ENCODE measurements around the gene HAL. TPM values are rescaled to one million over a fixed set of nuclear protein-coding genes. Genes with fewer than 3 reads are reported as not detected.
"Not testable (repeated sequence)": the region's sequence is repeated elsewhere in the genome, so short reads cannot be mapped to it uniquely, and the experiment has no call there.

HAL gene
- total RNA-seq, 1 experiment from 2014 or later: 1.8 TPM

DNA sequence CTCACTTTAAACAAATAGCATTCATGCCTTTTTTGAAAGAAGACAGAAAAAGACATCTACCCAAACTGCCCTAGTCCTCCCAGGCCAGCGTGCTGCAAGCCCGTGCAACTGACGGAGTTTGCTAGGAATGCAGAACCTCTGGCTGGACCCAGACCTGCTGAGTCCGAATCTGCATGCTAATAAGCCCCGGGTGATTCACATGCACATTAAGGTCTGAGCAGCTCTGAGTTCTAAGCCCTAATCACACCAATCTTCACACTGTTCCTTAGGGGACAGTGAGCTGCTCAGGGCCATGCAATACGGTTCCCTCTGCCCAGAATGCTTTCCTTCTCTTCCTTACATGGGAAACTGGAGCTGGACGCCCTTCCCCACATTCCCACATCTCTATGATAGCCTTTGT lies 25.2 kb downstream of the HAL start:
- Histone ChIP-seq H3K27me3 (ENCODE audit: insufficient read depth, low read length) (no peaks in the 10 kb centered on the region), H3K4me3 (replicated peaks in 1 of 2; ENCODE audit: low read depth in 1 of 2, low read length in 2 of 2) (no peak overlapping the region), H3K4me2 (ENCODE audit: low read length) (no peak overlapping the region), H3K9ac (ENCODE audit: low read length) (no peak overlapping the region), H3K9me3 (ENCODE audit: control insufficient read depth in 1 of 2, insufficient read depth in 1 of 2, low read depth in 1 of 2, low read length in 2 of 2) (no peaks in the 10 kb centered on the region), H4K20me1 (ENCODE audit: insufficient read depth) (no peaks in the 10 kb centered on the region), H3K36me3 (ENCODE audit: control insufficient read depth in 1 of 2, insufficient read depth in 2 of 2, low read length in 2 of 2) (0 out of 4 replicates have a peak, but pooled peaks cover 0 to 2% of the 10 kb centered on the region in 2 experiments), H3K27ac (ENCODE audit: low read depth, low read length) (no peak overlapping the region), H3K79me2 (ENCODE audit: insufficient read depth, low read length) (no peaks in the 10 kb centered on the region), H2AFZ (ENCODE audit: low read depth, low read length, poor library complexity, severe bottlenecking) (no peak overlapping the region), H3K9me2 (ENCODE audit: insufficient read depth) (no peaks in the 10 kb centered on the region), H3K4me1 (ENCODE audit: control insufficient read depth in 1 of 2, insufficient read depth in 2 of 2, low read length in 2 of 2) (no peaks in the 10 kb centered on the region)
- intact Hi-C loops (cut with micrococcal nuclease): no loop called here
- ChIA-PET CTCF (no interaction called here), POLR2A (no interaction called here), RAD21 (ENCODE audit: low non-redundant PET in 1 of 2, low total read pairs in 2 of 2, uncharacterized antibody in 2 of 2, unreplicated experiment in 2 of 2) (interaction anchor here in 1 of 2 experiments (0.7 kb wide), 1 partner anchor 97 kb away, joined by 3 read pairs; no protein-coding TSS in a partner anchor)
- TF ChIP-seq, protein P1, sequence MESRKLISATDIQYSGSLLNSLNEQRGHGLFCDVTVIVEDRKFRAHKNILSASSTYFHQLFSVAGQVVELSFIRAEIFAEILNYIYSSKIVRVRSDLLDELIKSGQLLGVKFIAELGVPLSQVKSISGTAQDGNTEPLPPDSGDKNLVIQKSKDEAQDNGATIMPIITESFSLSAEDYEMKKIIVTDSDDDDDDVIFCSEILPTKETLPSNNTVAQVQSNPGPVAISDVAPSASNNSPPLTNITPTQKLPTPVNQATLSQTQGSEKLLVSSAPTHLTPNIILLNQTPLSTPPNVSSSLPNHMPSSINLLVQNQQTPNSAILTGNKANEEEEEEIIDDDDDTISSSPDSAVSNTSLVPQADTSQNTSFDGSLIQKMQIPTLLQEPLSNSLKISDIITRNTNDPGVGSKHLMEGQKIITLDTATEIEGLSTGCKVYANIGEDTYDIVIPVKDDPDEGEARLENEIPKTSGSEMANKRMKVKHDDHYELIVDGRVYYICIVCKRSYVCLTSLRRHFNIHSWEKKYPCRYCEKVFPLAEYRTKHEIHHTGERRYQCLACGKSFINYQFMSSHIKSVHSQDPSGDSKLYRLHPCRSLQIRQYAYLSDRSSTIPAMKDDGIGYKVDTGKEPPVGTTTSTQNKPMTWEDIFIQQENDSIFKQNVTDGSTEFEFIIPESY (IDR thresholded peaks at IDR 0.05; ENCODE audit: extremely low read depth, insufficient replicate concordance, low read length): no peak
- no peak for TF ChIP-seq SP1 (IDR thresholded peaks at IDR 0.05; ENCODE audit: low read depth)
- TF ChIP-seq POLR2AphosphoS5 (IDR thresholded peaks at IDR 0.05; ENCODE audit: low read depth, low read length): no peak
- TF ChIP-seq SIN3A (IDR thresholded peaks at IDR 0.05; ENCODE audit: low read depth): no peak
- TF ChIP-seq, protein P2, sequence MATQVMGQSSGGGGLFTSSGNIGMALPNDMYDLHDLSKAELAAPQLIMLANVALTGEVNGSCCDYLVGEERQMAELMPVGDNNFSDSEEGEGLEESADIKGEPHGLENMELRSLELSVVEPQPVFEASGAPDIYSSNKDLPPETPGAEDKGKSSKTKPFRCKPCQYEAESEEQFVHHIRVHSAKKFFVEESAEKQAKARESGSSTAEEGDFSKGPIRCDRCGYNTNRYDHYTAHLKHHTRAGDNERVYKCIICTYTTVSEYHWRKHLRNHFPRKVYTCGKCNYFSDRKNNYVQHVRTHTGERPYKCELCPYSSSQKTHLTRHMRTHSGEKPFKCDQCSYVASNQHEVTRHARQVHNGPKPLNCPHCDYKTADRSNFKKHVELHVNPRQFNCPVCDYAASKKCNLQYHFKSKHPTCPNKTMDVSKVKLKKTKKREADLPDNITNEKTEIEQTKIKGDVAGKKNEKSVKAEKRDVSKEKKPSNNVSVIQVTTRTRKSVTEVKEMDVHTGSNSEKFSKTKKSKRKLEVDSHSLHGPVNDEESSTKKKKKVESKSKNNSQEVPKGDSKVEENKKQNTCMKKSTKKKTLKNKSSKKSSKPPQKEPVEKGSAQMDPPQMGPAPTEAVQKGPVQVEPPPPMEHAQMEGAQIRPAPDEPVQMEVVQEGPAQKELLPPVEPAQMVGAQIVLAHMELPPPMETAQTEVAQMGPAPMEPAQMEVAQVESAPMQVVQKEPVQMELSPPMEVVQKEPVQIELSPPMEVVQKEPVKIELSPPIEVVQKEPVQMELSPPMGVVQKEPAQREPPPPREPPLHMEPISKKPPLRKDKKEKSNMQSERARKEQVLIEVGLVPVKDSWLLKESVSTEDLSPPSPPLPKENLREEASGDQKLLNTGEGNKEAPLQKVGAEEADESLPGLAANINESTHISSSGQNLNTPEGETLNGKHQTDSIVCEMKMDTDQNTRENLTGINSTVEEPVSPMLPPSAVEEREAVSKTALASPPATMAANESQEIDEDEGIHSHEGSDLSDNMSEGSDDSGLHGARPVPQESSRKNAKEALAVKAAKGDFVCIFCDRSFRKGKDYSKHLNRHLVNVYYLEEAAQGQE (IDR thresholded peaks at IDR 0.05; ENCODE audit: low read depth): no peak
- TF ChIP-seq EZH2phosphoT487 (IDR thresholded peaks at IDR 0.05; ENCODE audit: borderline replicate concordance): no peak
- TF ChIP-seq ZFX (IDR thresholded peaks at IDR 0.05): no peak
- no peak for TF ChIP-seq ELF1 (IDR thresholded peaks at IDR 0.05; ENCODE audit: borderline replicate concordance, low read depth)
- ATAC-seq: no peak
- DNase-seq (ENCODE audit: low read depth, low spot score): no peak
- no TSS peak for BruUV-seq (replicated peaks)

DNA sequence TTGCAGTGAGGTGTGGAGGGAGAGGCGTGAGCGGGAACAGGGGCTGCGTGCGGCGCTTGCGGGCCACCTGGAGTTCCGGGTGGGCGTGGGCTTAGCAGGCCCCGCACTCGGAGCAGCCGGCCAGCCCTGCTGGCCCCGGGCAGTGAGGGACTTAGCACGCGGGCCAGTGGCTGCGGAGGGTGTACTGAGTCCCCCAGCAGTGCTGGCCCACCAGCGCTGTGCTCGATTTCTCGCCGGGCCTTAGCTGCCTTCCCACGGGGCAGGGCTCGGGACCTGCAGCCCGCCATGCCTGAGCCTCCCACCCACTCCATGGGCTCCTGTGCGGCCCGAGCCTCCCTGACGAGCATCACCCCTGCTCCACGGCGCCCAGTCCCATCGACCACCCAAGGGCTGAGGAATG lies 27.0 kb downstream of the HAL start:
- H3K4me1 ChIP-seq (ENCODE audit: control insufficient read depth in 1 of 2, insufficient read depth in 2 of 2, low read length in 2 of 2); H3K27me3 ChIP-seq (ENCODE audit: insufficient read depth, low read length); BruUV-seq (replicated peaks); H3K9me2 ChIP-seq (ENCODE audit: insufficient read depth); intact Hi-C loops (cut with micrococcal nuclease); ATAC-seq; H3K79me2 ChIP-seq (ENCODE audit: insufficient read depth, low read length); H2AFZ ChIP-seq (ENCODE audit: low read depth, low read length, poor library complexity, severe bottlenecking); H3K9ac ChIP-seq (ENCODE audit: low read length); H3K4me3 ChIP-seq (replicated peaks in 1 of 2; ENCODE audit: low read depth in 1 of 2, low read length in 2 of 2); DNase-seq (ENCODE audit: low read depth, low spot score); H4K20me1 ChIP-seq (ENCODE audit: insufficient read depth); CTCF ChIA-PET; H3K36me3 ChIP-seq (ENCODE audit: control insufficient read depth in 1 of 2, insufficient read depth in 2 of 2, low read length in 2 of 2); H3K9me3 ChIP-seq (ENCODE audit: control insufficient read depth in 1 of 2, insufficient read depth in 1 of 2, low read depth in 1 of 2, low read length in 2 of 2); POLR2A ChIA-PET; H3K27ac ChIP-seq (ENCODE audit: low read depth, low read length); H3K4me2 ChIP-seq (ENCODE audit: low read length): not testable (repeated sequence)
- RAD21 ChIA-PET (ENCODE audit: low non-redundant PET in 1 of 2, low total read pairs in 2 of 2, uncharacterized antibody in 2 of 2, unreplicated experiment in 2 of 2): interaction anchor here in 1 of 2 experiments (0.7 kb wide), 1 partner anchor 30 kb away, joined by 5 read pairs; no protein-coding TSS in a partner anchor
